SK-N-SH (cell line): Measurements from ENCODE around the gene HEG1. TPM values are rescaled to one million over a fixed set of nuclear protein-coding genes. Genes with fewer than 3 reads are reported as not detected.

Experiments
- CTCF ChIA-PET: fragments of 300-600, 350-600 bp; formaldehyde crosslinking; extraction: SDS; loops from one replicate; lab custom pipeline; 2021; lab: Yijun Ruan, JAX
- POLR2A ChIA-PET: fragments of 350-600 bp; sonication (Branson Sonifier 250); formaldehyde crosslinking; extraction: SDS; loops from one replicate; lab custom pipeline; 2020; ENCODE audit warnings: antibody characterized with exemption, inconsistent platforms; lab: Yijun Ruan, JAX
- DNase-seq: peaks from one replicate; pipeline ENCODE4 v3.0.0; 2012
- H2AFZ ChIP-seq: fragments of 200-600 bp; sonication (generic); 2 replicates; pipeline ENCODE4 v1.8.1; 2016; ENCODE audit warnings: antibody characterized with exemption, mild to moderate bottlenecking, low read depth
- H3F3A ChIP-seq: fragments of 200-600 bp; sonication (generic); replicated peaks from 2 replicates; pipeline ENCODE3; 2016; ENCODE audit warnings: antibody characterized with exemption, mild to moderate bottlenecking; ENCODE audit not compliant: insufficient read depth
- H3K27ac ChIP-seq, 2 experiments: fragments of 200-500 bp in 1 of 2; fragments of 200-600 bp in 1 of 2; sonication (Bioruptor generic) in 1 of 2; sonication (generic), shearing (Covaris generic) in 1 of 2; 2 replicates each; pipeline versions ENCODE4 v1.5.1 to v1.6.1; 2014 to 2016; ENCODE audit warnings: low read depth in 2 of 2, inconsistent platforms in 1 of 2, low read length in 1 of 2, mild to moderate bottlenecking in 1 of 2, mixed read lengths in 1 of 2
- H3K27me3 ChIP-seq: fragments of 200-600 bp; sonication (generic), shearing (Covaris generic); 2 replicates; pipeline ENCODE4 v1.6.1; 2016; ENCODE audit warnings: mixed run types; ENCODE audit not compliant: insufficient read depth
- H3K36me3 ChIP-seq, 2 experiments: fragments of 200-500 bp in 1 of 2; fragments of 200-600 bp in 1 of 2; sonication (Bioruptor generic) in 1 of 2; sonication (generic) in 1 of 2; replicated peaks in 1 of 2; 2 replicates each; pipeline versions ENCODE3 to v1.5.1; 2014 to 2016; ENCODE audit warnings: low read length in 1 of 2, mild to moderate bottlenecking in 1 of 2; ENCODE audit not compliant: insufficient read depth in 2 of 2, control insufficient read depth in 1 of 2
- H3K4me1 ChIP-seq, 2 experiments: fragments of 200-500 bp in 1 of 2; fragments of 200-600 bp in 1 of 2; sonication (Bioruptor generic) in 1 of 2; sonication (generic), shearing (Covaris generic) in 1 of 2; 2 replicates each; pipeline versions ENCODE4 v1.5.1 to v1.6.1; 2014 to 2016; ENCODE audit warnings: low read depth in 1 of 2, low read length in 1 of 2, mixed run types in 1 of 2; ENCODE audit not compliant: insufficient read depth in 2 of 2, control insufficient read depth in 1 of 2
- H3K4me2 ChIP-seq: fragments of 200-600 bp; sonication (generic), shearing (Covaris generic); 2 replicates; pipeline ENCODE4 v1.6.1; 2017; ENCODE audit warnings: mixed run types
- H3K4me3 ChIP-seq, 2 experiments: fragments of 200-500 bp in 1 of 2; fragments of 200-600 bp in 1 of 2; sonication (Bioruptor generic) in 1 of 2; sonication (generic), shearing (Covaris generic) in 1 of 2; 2 replicates each; pipeline versions ENCODE4 v1.5.1 to v1.8.1; 2014 to 2016; ENCODE audit warnings: low read depth in 2 of 2, inconsistent platforms in 1 of 2, low read length in 1 of 2, mild to moderate bottlenecking in 1 of 2, mixed read lengths in 1 of 2, moderate library complexity in 1 of 2
- H3K79me2 ChIP-seq: fragments of 200-600 bp; sonication (generic); 2 replicates; pipeline ENCODE4 v1.8.1; 2017; ENCODE audit warnings: mild to moderate bottlenecking; ENCODE audit not compliant: insufficient read depth
- H3K9ac ChIP-seq: fragments of 200-600 bp; sonication (generic); 2 replicates; pipeline ENCODE4 v1.6.1; 2017; ENCODE audit warnings: mixed run types
- H3K9me2 ChIP-seq: fragments of 200-600 bp; sonication (generic); 2 replicates; pipeline ENCODE4 v1.6.1; 2017; ENCODE audit warnings: mixed run types
- H3K9me3 ChIP-seq: fragments of 200-600 bp; sonication (generic); 2 replicates; pipeline ENCODE4 v1.6.1; 2017; ENCODE audit warnings: mixed run types, mild to moderate bottlenecking, moderate library complexity
- H4K20me1 ChIP-seq: fragments of 200-600 bp; sonication (generic); 2 replicates; pipeline ENCODE4 v1.6.1; 2017; ENCODE audit warnings: mild to moderate bottlenecking, mixed run types; ENCODE audit not compliant: insufficient read depth
- EP300 ChIP-seq, 2 experiments: IDR thresholded peaks; 2 replicates each; pipeline versions ENCODE4 v1.4.0 to v1.6.1; 2012; ENCODE audit warnings: borderline replicate concordance in 1 of 2, low read depth in 1 of 2, low read length in 1 of 2
- FOSL2 ChIP-seq: IDR thresholded peaks from 2 replicates; pipeline ENCODE4 v1.4.0; 2012; ENCODE audit warnings: low read depth, mild to moderate bottlenecking, moderate library complexity, borderline replicate concordance
- FOXJ3 ChIP-seq: sonication (generic); formaldehyde crosslinking; IDR thresholded peaks from 2 replicates; pipeline ENCODE4 v1.5.1; 2020; ENCODE audit warnings: mild to moderate bottlenecking, missing genetic modification reagents
- FOXM1 ChIP-seq: IDR thresholded peaks from 2 replicates; pipeline ENCODE4 v1.4.0; 2012; ENCODE audit warnings: low read depth, mild to moderate bottlenecking
- GATA2 ChIP-seq: sonication (generic); formaldehyde crosslinking; IDR thresholded peaks from 2 replicates; pipeline ENCODE4 v1.5.0; 2020; ENCODE audit warnings: mild to moderate bottlenecking, missing genetic modification reagents
- JUND ChIP-seq: IDR thresholded peaks from 2 replicates; pipeline ENCODE4 v1.4.0; 2012
- MAX ChIP-seq: IDR thresholded peaks from 2 replicates; pipeline ENCODE4 v1.4.0; 2012; ENCODE audit warnings: low read depth
- MXI1 ChIP-seq: IDR thresholded peaks from 2 replicates; pipeline ENCODE4 v1.6.1; 2012; ENCODE audit warnings: mild to moderate bottlenecking, low read depth, low read length, improper control_type of control experiment
- NRF1 ChIP-seq: IDR thresholded peaks from 2 replicates; pipeline ENCODE4 v1.6.1; 2012; ENCODE audit warnings: low read depth, mild to moderate bottlenecking, low read length
- POLR2AphosphoS5 ChIP-seq: IDR thresholded peaks from 2 replicates; pipeline ENCODE4 v1.6.1; 2012; ENCODE audit warnings: low read depth, low read length
- RAD21 ChIP-seq: IDR thresholded peaks from 2 replicates; pipeline ENCODE4 v1.6.1; 2012; ENCODE audit warnings: mild to moderate bottlenecking, low read length
- RCOR1 ChIP-seq: fragments of 150-350 bp; IDR thresholded peaks from 2 replicates; pipeline ENCODE4 v1.6.1; 2017; ENCODE audit warnings: antibody characterized with exemption, low read length
- RXRA ChIP-seq: IDR thresholded peaks from 2 replicates; pipeline ENCODE4 v1.4.0; 2012; ENCODE audit warnings: low read depth, mild to moderate bottlenecking, borderline replicate concordance
- SIN3A ChIP-seq: IDR thresholded peaks from 2 replicates; pipeline ENCODE4 v1.6.1; 2012; ENCODE audit warnings: low read depth, mild to moderate bottlenecking, low read length, moderate library complexity, borderline replicate concordance
- SMC3 ChIP-seq: IDR thresholded peaks from 2 replicates; pipeline ENCODE4 v1.6.1; 2012; ENCODE audit warnings: low read depth, low read length, improper control_type of control experiment
- TAF1 ChIP-seq: IDR thresholded peaks from 2 replicates; pipeline ENCODE4 v1.6.1; 2012; ENCODE audit warnings: low read depth, mild to moderate bottlenecking, low read length, moderate library complexity, borderline replicate concordance
- TCF12 ChIP-seq: IDR thresholded peaks from 2 replicates; pipeline ENCODE4 v1.4.0; 2012
- TEAD4 ChIP-seq: IDR thresholded peaks from 2 replicates; pipeline ENCODE4 v1.4.0; 2012; ENCODE audit warnings: mild to moderate bottlenecking, borderline replicate concordance; ENCODE audit not compliant: insufficient read depth
- USF2 ChIP-seq: fragments of 150-350 bp; IDR thresholded peaks from 2 replicates; pipeline ENCODE4 v1.6.1; 2017; ENCODE audit warnings: antibody characterized with exemption, low read length, low read depth, borderline replicate concordance
- ZBTB33 ChIP-seq: IDR thresholded peaks from 2 replicates; pipeline ENCODE4 v1.4.0; 2012; ENCODE audit warnings: low read depth, borderline replicate concordance
- WGBS: methylation state at CpG from one replicate; pipeline ENCODE4 v1.1.6; 2017; ENCODE audit warnings: low lambda C conversion rate; 5-methylcytosine and 5-hydroxymethylcytosine counted together
- polyA plus RNA-seq, 3 experiments: library from polyadenylated mRNA; depleted of rRNA; stranded (reverse); fragments of >200 nt; gene quantifications; 2 replicates each; pipeline ENCODE4 v1.2.3, GENCODE V29; 2012
- TF ChIP-seq, protein P1 (sequence below): IDR thresholded peaks from 2 replicates; pipeline ENCODE4 v1.6.1; 2012; ENCODE audit warnings: mild to moderate bottlenecking, low read depth, low read length, moderate library complexity

The HEG1 gene
- polyA plus RNA-seq, 1 of the 3 experiments (the other 2 are of a cell fraction) = 27.7 TPM

DNA sequence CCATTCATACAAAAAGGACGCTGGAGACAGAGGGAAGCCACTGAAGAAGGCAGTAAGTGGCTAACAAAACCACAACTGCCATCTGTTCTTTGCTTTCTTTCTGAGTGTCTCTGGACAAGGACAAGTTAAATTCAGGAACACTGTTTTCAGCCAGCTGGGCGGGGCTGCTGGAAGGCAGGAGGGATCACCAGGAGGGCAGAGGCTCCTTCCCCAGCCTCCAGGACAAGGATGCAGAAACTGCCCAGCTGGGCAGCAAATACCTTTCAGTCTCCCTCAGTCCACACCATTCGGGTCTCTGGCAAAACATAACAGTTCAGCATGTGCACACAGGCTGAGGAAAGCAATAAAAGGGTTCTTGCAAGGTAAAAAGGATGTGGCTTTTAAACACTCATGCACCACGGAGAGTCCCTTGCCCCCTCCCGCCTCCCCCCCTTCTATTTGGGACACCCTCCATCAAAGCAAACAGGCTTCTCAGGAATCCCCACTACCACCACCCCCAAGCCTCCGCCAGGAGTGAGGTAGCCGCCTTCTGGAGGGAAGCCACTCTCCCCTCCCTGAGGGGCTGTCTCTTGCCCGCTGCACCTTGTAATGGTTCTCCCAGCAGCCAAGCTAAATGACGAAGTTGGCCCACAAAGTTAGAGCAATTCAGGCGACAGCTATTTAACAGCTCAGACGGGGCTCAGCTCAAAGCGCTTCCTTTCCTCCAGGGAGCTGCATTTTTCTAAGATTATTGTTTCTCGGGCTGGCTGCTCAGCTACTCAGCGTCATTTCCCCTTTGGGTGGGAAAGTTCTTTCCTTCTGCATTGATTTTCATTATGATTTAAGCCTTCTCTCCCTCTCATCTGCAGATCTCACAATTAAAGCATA is 3.8 kb downstream of the HEG1 start (continued):
- TF ChIP-seq FOSL2 (peak; percentile 42; the same call in 1 of the 2 replicates), GATA2 (CRISPR knock-in tag) (no peak), RAD21 (no peak), TCF12 (peak; percentile 58), FOXM1 (no peak), FOXJ3 (no peak), TEAD4 (0 out of 2 replicates have a peak, but pooled peaks have one; percentile 16), MAX (peak; percentile 12; the same call in 1 of the 2 replicates), TAF1 (no peak), RCOR1 (no peak), NRF1 (no peak), USF2 (no peak), ZBTB33 (no peak)
- TF ChIP-seq, all 33 proteins: peak for 8

DNA sequence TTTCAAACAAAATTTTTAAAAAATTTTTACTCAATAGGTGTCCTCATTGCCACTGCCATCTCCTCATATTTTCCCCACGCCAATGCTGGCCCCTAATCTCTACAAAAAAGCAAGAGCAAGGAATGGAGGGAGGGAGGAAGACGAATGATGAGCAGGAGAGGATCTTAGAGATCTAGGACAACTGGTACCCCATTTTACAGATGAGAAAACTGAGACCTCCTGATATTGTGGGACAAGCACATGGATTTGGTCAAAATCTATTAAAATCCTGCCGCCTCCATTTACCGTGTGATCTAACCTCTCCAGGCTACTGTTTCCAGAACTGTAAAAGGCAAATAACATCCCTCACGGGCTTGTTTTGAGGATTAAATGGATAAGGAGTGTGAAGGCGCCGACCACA is 4.6 kb downstream of the HEG1 start:
- Histone ChIP-seq H3K79me2 (peaks cover 82% of the 10 kb centered on the region), H4K20me1 (peaks cover 56% of the 10 kb centered on the region), H3K4me3 (peak overlapping the region in 1 of 2 experiments; percentile 83; a peak in 2 of 4 replicates), H3K4me2 (peak overlapping the region; percentile 84), H3K9me3 (no peaks in the 10 kb centered on the region), H3K4me1 (peaks cover 28 to 47% of the 10 kb centered on the region in 2 experiments; a peak in 3 of 4 replicates), H3K9ac (peak overlapping the region; percentile 76), H2AFZ (no peak overlapping the region), H3K36me3 (peaks cover 5 to 16% of the 10 kb centered on the region in 2 experiments), H3K9me2 (no peaks in the 10 kb centered on the region), H3K27me3 (no peaks in the 10 kb centered on the region), H3K27ac (peak overlapping the region; percentile 77 to 99), H3F3A (peaks cover 29% of the 10 kb centered on the region)
- 96% methylated on average over 7 of the region's 7 CpGs for WGBS
- ChIA-PET POLR2A (no interaction called here), CTCF (no interaction called here)
- DNase-seq = no peak
- no peak for TF ChIP-seq RXRA
- no peak for TF ChIP-seq GATA2 (CRISPR knock-in tag)
- TF ChIP-seq SIN3A = no peak
- TF ChIP-seq ZBTB33 = no peak
- no peak for TF ChIP-seq FOSL2
- TF ChIP-seq EP300 (IDR thresholded peaks at IDR 0.05; ENCODE audit: borderline replicate concordance in 1 of 2, low read depth in 1 of 2, low read length in 1 of 2) = no peak
- TF ChIP-seq SMC3 = no peak
- no peak for TF ChIP-seq JUND
- TF ChIP-seq POLR2AphosphoS5 = no peak
- TF ChIP-seq NRF1 = no peak
- TF ChIP-seq, protein P1, sequence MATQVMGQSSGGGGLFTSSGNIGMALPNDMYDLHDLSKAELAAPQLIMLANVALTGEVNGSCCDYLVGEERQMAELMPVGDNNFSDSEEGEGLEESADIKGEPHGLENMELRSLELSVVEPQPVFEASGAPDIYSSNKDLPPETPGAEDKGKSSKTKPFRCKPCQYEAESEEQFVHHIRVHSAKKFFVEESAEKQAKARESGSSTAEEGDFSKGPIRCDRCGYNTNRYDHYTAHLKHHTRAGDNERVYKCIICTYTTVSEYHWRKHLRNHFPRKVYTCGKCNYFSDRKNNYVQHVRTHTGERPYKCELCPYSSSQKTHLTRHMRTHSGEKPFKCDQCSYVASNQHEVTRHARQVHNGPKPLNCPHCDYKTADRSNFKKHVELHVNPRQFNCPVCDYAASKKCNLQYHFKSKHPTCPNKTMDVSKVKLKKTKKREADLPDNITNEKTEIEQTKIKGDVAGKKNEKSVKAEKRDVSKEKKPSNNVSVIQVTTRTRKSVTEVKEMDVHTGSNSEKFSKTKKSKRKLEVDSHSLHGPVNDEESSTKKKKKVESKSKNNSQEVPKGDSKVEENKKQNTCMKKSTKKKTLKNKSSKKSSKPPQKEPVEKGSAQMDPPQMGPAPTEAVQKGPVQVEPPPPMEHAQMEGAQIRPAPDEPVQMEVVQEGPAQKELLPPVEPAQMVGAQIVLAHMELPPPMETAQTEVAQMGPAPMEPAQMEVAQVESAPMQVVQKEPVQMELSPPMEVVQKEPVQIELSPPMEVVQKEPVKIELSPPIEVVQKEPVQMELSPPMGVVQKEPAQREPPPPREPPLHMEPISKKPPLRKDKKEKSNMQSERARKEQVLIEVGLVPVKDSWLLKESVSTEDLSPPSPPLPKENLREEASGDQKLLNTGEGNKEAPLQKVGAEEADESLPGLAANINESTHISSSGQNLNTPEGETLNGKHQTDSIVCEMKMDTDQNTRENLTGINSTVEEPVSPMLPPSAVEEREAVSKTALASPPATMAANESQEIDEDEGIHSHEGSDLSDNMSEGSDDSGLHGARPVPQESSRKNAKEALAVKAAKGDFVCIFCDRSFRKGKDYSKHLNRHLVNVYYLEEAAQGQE = no peak
- TF ChIP-seq FOXM1 = no peak
- TF ChIP-seq MXI1 = no peak
